Measurements from ENCODE around the gene BBS5. TPM values are rescaled to one million over a fixed set of nuclear protein-coding genes. Genes with fewer than 3 reads are reported as not detected.

Gene BBS5
- total RNA-seq, 1 donor from 2014 or later: 1.5 TPM

DNA sequence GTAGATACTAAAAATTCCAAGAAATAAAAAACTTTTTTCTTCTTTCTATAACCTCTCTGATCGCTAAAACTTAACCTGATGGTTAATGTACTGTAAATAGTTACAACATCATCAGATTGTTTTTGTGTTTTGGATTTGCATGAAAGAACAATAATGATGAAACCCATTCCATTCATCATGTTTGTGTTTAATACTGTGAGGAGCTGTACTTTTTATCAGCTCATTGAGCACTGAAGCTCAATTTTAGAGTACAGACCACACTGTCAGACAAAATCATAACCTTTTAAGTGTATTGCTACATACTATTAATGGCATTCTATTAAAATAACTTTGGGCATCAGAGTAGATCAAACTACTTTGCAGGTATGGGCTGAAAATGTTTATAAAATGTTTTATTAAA, 14.8 kb upstream of the BBS5 start:
- H3K27me3 ChIP-seq: no peaks in the 10 kb centered on the region
- no peak for DNase-seq (ENCODE audit: low spot score in 2 of 2)
- H3K27ac ChIP-seq: no peak overlapping the region
- no peaks in the 10 kb centered on the region for H3K9me3 ChIP-seq
- no peak overlapping the region for H3K4me3 ChIP-seq
- H3K36me3 ChIP-seq: no peaks in the 10 kb centered on the region
- H3K4me1 ChIP-seq: no peaks in the 10 kb centered on the region
- intact Hi-C loops (cut with DNase I): no loop called here
- TF ChIP-seq, protein P1, sequence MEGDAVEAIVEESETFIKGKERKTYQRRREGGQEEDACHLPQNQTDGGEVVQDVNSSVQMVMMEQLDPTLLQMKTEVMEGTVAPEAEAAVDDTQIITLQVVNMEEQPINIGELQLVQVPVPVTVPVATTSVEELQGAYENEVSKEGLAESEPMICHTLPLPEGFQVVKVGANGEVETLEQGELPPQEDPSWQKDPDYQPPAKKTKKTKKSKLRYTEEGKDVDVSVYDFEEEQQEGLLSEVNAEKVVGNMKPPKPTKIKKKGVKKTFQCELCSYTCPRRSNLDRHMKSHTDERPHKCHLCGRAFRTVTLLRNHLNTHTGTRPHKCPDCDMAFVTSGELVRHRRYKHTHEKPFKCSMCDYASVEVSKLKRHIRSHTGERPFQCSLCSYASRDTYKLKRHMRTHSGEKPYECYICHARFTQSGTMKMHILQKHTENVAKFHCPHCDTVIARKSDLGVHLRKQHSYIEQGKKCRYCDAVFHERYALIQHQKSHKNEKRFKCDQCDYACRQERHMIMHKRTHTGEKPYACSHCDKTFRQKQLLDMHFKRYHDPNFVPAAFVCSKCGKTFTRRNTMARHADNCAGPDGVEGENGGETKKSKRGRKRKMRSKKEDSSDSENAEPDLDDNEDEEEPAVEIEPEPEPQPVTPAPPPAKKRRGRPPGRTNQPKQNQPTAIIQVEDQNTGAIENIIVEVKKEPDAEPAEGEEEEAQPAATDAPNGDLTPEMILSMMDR (IDR thresholded peaks at IDR 0.05): no peak

DNA sequence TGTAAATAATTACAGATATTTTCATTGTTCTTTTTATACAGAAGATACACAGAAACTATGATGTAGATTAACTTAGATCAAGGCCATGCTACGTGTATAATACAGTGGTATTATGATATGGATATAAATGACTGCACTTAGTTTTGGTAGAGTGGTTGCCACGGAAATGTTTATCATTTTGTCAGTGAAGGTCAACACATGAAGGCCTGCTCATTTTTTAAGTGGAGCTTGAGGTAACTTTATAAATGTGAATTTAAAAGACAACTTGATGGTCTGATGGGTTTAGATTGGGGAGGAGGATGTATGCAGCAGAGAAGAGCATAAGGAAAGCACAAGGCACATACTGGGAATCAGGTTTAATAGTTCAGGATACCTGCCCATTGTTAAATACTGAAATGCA, 14.4 kb upstream of the BBS5 start:
- no peak for DNase-seq (ENCODE audit: low spot score in 2 of 2)
- intact Hi-C loops (cut with DNase I): no loop called here
- Histone ChIP-seq H3K36me3 (no peaks in the 10 kb centered on the region), H3K4me3 (no peak overlapping the region), H3K27ac (no peak overlapping the region), H3K4me1 (no peaks in the 10 kb centered on the region), H3K27me3 (no peaks in the 10 kb centered on the region), H3K9me3 (no peaks in the 10 kb centered on the region)
- TF ChIP-seq, protein P1 (IDR thresholded peaks at IDR 0.05): no peak

DNA sequence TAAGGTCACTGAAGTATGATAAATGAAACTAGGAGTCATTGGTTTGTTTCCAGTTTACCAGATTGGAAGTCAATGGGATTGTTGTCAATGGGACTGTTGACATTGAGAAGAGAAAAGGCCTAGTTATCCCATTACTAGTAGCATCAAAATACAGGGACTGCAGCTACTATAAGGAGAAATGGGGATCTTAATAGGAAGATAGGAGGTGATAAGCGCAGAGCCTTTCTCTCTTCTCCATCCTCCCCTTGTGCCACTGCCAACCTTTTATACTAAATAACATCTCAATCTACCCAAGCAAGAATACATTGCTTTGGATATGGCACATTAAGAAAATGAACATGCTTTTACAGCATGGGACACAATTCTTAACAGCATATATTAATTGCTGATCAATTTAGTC, 10.5 kb upstream of the BBS5 start:
- TF ChIP-seq, protein P1 (IDR thresholded peaks at IDR 0.05): no peak
- no peaks in the 10 kb centered on the region for H3K36me3 ChIP-seq
- H3K9me3 ChIP-seq: no peaks in the 10 kb centered on the region
- no peak overlapping the region for H3K27ac ChIP-seq
- H3K4me1 ChIP-seq: no peaks in the 10 kb centered on the region
- no peak overlapping the region for H3K4me3 ChIP-seq
- intact Hi-C loops (cut with DNase I): no loop called here
- DNase-seq (ENCODE audit: low spot score in 2 of 2): no peak
- no peaks in the 10 kb centered on the region for H3K27me3 ChIP-seq

DNA sequence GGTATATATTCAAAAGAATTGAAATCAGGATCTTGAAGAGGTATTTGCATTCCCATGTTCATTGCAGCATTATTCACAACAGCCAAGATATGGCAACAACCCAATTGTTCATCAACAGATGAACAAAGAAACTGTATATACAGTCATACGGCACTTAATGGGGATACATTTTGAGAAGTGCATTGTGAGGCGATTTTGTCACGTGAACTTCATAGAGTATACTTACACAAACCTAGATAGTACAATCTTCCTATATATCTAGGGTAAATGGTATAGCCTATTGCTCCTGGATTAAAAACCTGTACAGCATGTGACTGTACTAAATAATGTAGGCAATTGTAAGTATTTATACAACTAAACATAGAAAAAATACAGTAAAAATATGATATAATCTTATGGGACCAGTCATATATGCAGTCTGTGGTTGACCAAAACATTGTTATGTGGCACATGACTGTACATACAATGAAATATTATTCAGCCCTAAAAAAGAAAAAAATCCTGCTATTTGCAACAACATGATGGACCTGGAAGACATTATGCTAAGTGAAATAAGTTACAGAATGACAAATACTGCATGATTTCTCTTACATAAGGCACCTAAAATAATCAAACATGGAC, 9.2 kb upstream of the BBS5 start:
- Histone ChIP-seq H3K27ac (no peak overlapping the region), H3K4me3 (no peak overlapping the region), H3K27me3 (no peaks in the 10 kb centered on the region), H3K36me3 (no peaks in the 10 kb centered on the region), H3K9me3 (no peaks in the 10 kb centered on the region), H3K4me1 (no peaks in the 10 kb centered on the region)
- intact Hi-C loops (cut with DNase I): no loop called here
- TF ChIP-seq, protein P1 (IDR thresholded peaks at IDR 0.05): no peak
- no peak for DNase-seq (ENCODE audit: low spot score in 2 of 2)

DNA sequence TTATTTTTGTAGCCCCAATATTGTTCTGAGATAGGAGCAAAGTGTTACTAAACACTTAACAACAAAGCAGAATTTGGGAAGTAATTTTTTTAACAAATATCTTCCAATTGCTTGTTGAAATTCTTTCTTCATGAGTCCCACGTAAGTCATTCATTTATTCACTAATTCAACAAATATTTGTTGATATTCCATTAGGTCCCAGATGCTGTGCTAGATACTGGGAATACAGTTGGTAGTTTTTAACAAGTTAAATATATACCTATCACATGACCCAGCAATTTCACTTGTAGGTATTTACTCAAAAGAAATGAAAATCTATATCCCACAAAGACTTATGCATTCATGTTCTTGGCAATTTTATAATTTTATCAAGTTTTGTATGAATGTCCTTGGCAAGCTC, 7.0 kb upstream of the BBS5 start:
- no peak overlapping the region for H3K4me3 ChIP-seq
- TF ChIP-seq, protein P1 (IDR thresholded peaks at IDR 0.05): no peak
- H3K9me3 ChIP-seq: no peaks in the 10 kb centered on the region
- no peaks in the 10 kb centered on the region for H3K27me3 ChIP-seq
- H3K27ac ChIP-seq: no peak overlapping the region
- H3K4me1 ChIP-seq: no peaks in the 10 kb centered on the region
- intact Hi-C loops (cut with DNase I): no loop called here
- H3K36me3 ChIP-seq: no peaks in the 10 kb centered on the region
- DNase-seq (ENCODE audit: low spot score in 2 of 2): no peak

DNA sequence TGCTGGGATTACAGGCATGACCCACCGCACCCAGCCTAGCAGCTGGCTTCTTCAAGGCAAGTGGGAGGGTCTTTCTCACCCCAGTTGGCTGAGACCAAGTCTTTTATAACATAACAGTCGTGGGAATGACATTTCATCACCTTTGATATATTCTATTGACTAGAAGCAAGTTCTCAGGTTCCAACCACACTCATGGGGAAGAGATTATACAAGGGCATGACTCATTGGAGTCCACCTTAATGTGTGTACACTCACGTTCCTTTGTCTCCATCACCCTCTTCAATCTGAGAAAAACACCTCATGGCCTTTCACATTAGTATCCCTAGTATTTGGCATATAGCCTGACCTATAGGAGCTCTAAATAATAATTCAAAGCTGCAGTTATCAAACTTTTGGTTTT, 2.8 kb upstream of the BBS5 start:
- H3K4me3 ChIP-seq: no peak overlapping the region
- H3K27ac ChIP-seq: no peak overlapping the region
- H3K36me3 ChIP-seq: no peaks in the 10 kb centered on the region
- intact Hi-C loops (cut with DNase I): loop anchor here (5.0 kb wide), 1 partner anchor 106 kb away; the partner anchor contains the start of gene PPIG
- no peaks in the 10 kb centered on the region for H3K27me3 ChIP-seq
- H3K9me3 ChIP-seq: no peaks in the 10 kb centered on the region
- TF ChIP-seq, protein P1 (IDR thresholded peaks at IDR 0.05): no peak
- peaks cover 0 to 5% of the 10 kb centered on the region in 2 donors for H3K4me1 ChIP-seq
- DNase-seq (ENCODE audit: low spot score in 2 of 2): no peak
